Mucosa of rectum (tissue), 2 donors: ENCODE data around the gene NRXN3.

Experiments
- H3K27ac ChIP-seq, 2 donors: one replicate each; pipeline ENCODE4 v1.7.0; 2013; ENCODE audit warnings: inconsistent platforms in 2 of 2, low read depth in 2 of 2, low read length in 2 of 2
- H3K27me3 ChIP-seq, 2 donors: one replicate each; pipeline ENCODE4 v1.7.0; 2013; ENCODE audit warnings: low read length in 2 of 2; ENCODE audit not compliant: control insufficient read depth in 2 of 2, insufficient read depth in 2 of 2
- H3K36me3 ChIP-seq, 2 donors: one replicate each; pipeline ENCODE4 v1.7.0; 2013; ENCODE audit warnings: low read length in 2 of 2; ENCODE audit not compliant: control insufficient read depth in 2 of 2, insufficient read depth in 2 of 2
- H3K4me1 ChIP-seq, 2 donors: one replicate each; pipeline ENCODE4 v1.7.0; 2013; ENCODE audit warnings: low read length in 2 of 2, mild to moderate bottlenecking in 1 of 2; ENCODE audit not compliant: control insufficient read depth in 2 of 2, insufficient read depth in 2 of 2
- H3K4me3 ChIP-seq, 2 donors: one replicate each; pipeline ENCODE4 v1.7.0; 2013; ENCODE audit warnings: low read length in 2 of 2
- H3K9ac ChIP-seq, 2 donors: one replicate each; pipeline ENCODE4 v1.7.0; 2013; ENCODE audit warnings: low read length in 2 of 2, low read depth in 1 of 2, mild to moderate bottlenecking in 1 of 2
- H3K9me3 ChIP-seq, 2 donors: one replicate each; pipeline ENCODE4 v1.7.0; 2013; ENCODE audit warnings: low read length in 2 of 2; ENCODE audit not compliant: control insufficient read depth in 2 of 2
- donor health status: healthy.
- donor health status: Normal muscosa, but diverticular disease.

NRXN3 gene

DNA sequence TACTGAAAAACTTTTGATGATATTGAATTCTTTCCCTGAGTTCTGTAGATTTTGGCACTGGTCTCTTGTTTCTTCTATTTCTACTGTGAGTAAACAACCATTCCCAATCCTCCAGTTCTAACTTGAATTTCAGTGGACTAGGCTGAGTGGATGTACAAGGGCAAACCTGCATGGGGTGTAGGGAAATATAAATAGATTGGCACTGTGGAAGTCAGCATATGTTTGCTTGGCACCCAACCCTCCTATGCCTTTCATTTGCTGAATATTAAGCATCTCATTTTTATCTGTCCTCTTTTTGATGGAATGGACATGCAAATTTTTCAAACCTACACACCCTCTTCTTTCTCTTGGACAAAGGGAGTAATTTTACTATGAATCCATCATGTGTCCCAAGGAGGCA lies 1212.9 kb downstream of the NRXN3 start:
- no peak overlapping the region for H3K4me3 ChIP-seq
- H3K27me3 ChIP-seq, result no peaks in the 10 kb centered on the region
- H3K36me3 ChIP-seq, result no peaks in the 10 kb centered on the region
- no peaks in the 10 kb centered on the region for H3K4me1 ChIP-seq
- no peak overlapping the region for H3K9ac ChIP-seq
- H3K9me3 ChIP-seq, result no peaks in the 10 kb centered on the region
- H3K27ac ChIP-seq, result no peak overlapping the region

DNA sequence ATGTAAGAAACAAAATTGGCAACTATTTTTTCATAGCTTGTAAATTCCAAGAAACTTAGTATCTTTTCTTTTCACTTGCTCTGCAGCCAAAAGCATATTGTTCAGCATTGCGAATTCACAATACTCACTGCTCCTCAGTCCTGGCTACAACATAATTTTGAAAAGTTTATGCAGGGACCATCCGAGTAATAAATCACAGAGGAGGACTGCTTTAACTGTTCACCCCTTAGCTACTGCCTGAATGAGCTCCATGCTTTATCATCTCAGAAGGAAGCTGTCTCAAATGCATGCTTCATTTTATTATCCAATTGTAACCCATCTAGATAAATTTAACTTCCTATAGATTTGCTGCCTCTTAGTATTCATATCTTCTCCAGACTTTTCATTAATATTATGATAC lies 1213.3 kb downstream of the NRXN3 start:
- H3K4me1 ChIP-seq, result no peaks in the 10 kb centered on the region
- H3K9ac ChIP-seq, result no peak overlapping the region
- H3K27me3 ChIP-seq, result no peaks in the 10 kb centered on the region
- H3K9me3 ChIP-seq, result no peaks in the 10 kb centered on the region
- no peak overlapping the region for H3K27ac ChIP-seq
- no peak overlapping the region for H3K4me3 ChIP-seq
- no peaks in the 10 kb centered on the region for H3K36me3 ChIP-seq

DNA sequence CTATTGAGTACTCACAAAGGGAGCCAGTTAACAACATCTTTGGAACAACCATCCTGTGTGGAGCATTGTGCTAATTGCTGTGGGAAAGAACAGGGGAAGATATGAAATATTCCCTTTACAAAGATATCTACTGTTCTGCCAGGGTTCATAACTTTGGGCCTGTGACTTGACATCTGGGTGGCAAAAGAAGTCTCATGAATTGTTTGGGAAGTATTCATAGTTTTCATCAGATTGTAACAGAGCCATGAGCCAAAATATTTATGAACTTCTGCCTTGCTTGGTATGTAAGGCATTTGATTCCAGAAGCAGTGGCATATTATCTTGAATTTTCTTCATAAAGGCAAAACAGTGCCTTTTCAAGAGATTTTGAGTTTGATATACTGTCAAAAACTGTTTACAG lies 1224.9 kb downstream of the NRXN3 start:
- Histone ChIP-seq H3K4me1 (no peaks in the 10 kb centered on the region), H3K9me3 (no peaks in the 10 kb centered on the region), H3K4me3 (no peak overlapping the region), H3K9ac (no peak overlapping the region), H3K27me3 (no peaks in the 10 kb centered on the region), H3K27ac (no peak overlapping the region), H3K36me3 (no peaks in the 10 kb centered on the region)

DNA sequence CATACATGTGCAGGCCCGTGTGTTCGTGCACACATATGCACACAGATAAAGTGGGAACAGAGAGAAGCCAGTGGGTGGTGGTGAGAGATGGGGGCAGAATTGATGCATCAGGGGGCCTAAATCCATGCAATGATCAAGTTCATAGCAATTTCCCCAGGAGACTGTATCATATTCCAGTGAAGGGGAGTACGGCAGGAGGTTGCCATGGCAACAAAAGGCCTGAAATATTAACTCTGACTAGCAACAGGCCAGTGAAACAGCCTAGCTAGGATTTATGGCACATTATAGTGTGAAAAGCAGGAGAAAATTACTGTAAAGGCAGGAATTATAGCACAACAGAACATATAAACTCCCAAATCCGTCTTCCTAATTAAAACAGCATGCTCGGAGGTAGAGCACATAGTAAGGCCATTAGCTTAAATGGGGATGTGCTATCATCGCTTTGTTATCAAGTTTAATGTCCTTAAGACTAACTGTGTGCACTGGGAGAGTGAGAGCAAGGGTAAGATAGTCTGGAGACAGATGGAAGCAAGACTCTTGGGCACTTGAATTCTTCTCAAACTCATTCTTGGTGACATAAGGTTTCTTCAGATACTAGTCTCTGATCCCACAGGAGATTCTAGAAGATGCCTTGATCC lies 1234.8 kb downstream of the NRXN3 start:
- Histone ChIP-seq H3K27ac (no peak overlapping the region), H3K9me3 (no peaks in the 10 kb centered on the region), H3K9ac (no peak overlapping the region), H3K27me3 (no peaks in the 10 kb centered on the region), H3K36me3 (no peaks in the 10 kb centered on the region), H3K4me1 (no peaks in the 10 kb centered on the region), H3K4me3 (no peak overlapping the region)

DNA sequence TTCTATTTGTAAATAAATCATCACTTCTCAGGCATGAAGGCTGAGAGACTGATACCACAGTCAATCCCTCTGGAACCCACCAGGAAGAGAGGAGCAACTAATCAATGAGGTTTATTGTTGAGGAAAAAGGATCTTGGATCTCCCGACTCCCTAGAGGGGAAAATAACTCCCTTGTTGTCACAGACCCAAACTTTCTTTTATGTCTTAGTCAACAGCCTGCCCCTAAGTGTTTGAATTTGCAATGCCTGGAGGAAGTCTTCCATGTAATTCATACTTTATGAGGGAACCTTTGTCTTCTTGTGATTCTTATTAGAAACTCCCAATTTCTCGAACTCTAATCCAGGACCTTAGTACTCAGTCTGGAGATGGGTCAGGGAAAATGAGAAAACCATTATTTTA lies 1235.3 kb downstream of the NRXN3 start:
- H3K9me3 ChIP-seq, result no peaks in the 10 kb centered on the region
- no peaks in the 10 kb centered on the region for H3K27me3 ChIP-seq

DNA sequence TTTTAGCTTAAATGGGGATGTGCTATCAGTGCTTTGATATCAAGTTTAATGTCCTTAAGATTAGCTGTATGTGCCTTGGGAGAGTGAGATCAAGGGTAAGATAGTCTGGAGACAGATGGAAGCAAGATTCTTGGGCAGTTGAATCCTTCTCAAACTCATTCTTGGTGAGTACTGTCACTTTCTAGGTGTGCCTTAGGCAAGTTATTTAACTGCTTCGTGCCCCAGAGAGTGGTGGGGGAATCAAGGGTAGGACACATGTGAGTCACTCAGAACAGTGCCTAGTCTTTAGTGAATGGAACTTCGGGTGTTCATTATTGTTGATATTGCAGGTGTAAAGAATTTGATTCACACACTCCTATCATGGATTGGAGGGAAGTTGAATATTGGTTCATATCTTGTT lies 1237.4 kb downstream of the NRXN3 start:
- H3K36me3 ChIP-seq, result no peaks in the 10 kb centered on the region
- no peaks in the 10 kb centered on the region for H3K9me3 ChIP-seq
- H3K4me3 ChIP-seq, result no peak overlapping the region
- H3K27ac ChIP-seq, result no peak overlapping the region
- no peaks in the 10 kb centered on the region for H3K27me3 ChIP-seq
- no peak overlapping the region for H3K9ac ChIP-seq
- H3K4me1 ChIP-seq, result no peaks in the 10 kb centered on the region

More for the DNA sequence above, 1235.3 kb downstream of the NRXN3 start:
- H3K27ac ChIP-seq, result no peak overlapping the region
- H3K4me1 ChIP-seq, result no peaks in the 10 kb centered on the region
- H3K9ac ChIP-seq, result no peak overlapping the region
- H3K36me3 ChIP-seq, result no peaks in the 10 kb centered on the region
- no peak overlapping the region for H3K4me3 ChIP-seq

DNA sequence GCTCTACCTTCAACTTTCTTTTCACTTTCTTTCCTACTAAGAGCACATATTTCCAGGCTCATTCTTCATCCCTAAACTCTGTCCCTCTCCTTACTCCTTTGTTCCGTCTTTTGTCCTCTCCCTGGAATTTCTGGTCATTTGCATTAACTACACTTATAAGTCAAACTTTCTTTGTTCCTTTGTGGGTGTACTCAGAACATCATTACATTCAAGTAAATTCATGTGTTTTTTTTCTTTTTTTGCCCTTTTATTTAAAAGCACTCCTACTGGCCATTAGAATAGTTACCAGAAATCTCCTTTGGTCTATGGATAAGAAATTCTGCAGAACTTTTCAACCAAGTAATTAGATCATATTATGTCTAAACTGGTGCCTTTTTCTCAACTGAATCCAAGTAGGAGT lies 1238.5 kb downstream of the NRXN3 start:
- no peaks in the 10 kb centered on the region for H3K27me3 ChIP-seq
- H3K4me1 ChIP-seq, result no peaks in the 10 kb centered on the region
- H3K27ac ChIP-seq, result no peak overlapping the region
- H3K9me3 ChIP-seq, result no peaks in the 10 kb centered on the region
- H3K4me3 ChIP-seq, result no peak overlapping the region
- no peak overlapping the region for H3K9ac ChIP-seq
- no peaks in the 10 kb centered on the region for H3K36me3 ChIP-seq

DNA sequence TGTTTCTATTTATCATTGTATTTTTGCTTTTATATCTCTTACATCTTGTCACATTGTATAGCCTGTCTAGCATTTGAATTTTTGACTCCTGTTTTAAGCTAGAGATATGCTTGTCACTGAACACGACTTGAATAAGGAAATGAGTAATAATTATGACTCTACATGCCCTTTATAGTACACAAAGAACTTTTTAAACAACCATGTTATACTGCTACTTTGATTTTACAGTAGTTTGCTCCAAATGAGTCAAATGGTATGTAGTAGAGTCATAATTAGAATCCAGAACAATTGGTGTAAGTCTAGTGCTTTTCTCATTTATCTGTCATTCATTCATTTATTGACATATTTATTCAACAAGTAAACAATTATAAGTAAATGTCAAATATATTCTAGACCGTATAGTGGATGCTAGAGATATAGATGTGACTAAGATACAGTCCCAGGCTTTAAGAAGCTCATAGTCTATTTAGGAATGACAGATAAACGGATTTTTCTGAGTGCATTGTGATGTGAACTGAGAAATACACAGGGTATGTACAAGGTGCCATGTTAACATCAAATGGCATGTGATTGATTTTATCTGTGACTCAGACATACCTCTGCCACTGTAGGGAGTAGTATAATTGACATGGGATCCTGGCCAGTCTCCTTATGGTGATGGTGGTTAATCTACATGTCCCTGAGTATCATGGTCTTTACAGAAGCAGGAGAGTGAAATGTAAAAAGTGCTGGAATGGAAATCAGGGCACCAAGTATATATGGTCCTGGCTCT lies 1241.4 kb downstream of the NRXN3 start:
- no peak overlapping the region for H3K4me3 ChIP-seq
- H3K36me3 ChIP-seq, result no peaks in the 10 kb centered on the region
- H3K27ac ChIP-seq, result no peak overlapping the region
- no peaks in the 10 kb centered on the region for H3K4me1 ChIP-seq
- H3K27me3 ChIP-seq, result no peaks in the 10 kb centered on the region
- no peak overlapping the region for H3K9ac ChIP-seq
- H3K9me3 ChIP-seq, result no peaks in the 10 kb centered on the region

DNA sequence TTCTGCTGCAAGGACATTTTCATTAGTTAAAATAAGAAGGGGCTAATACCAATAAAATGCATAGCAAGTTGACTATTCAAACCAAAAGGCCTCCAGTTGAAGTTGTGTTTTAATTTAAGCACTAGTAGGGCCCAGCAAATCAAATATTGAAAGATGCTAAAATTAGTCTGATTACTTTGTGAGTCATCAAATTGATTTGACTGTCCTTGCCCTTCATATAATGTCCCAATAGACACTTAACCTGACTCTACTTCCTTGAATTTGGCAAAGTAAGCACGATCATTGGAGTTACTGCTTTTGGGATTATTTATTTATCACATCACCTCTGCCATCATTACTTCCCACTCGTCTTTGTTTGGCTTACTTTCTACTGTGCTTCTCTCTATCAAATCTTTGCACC lies 1242.6 kb downstream of the NRXN3 start:
- Histone ChIP-seq H3K27me3 (no peaks in the 10 kb centered on the region), H3K9ac (no peak overlapping the region), H3K4me1 (no peaks in the 10 kb centered on the region), H3K9me3 (no peaks in the 10 kb centered on the region), H3K27ac (no peak overlapping the region), H3K36me3 (no peaks in the 10 kb centered on the region), H3K4me3 (no peak overlapping the region)

DNA sequence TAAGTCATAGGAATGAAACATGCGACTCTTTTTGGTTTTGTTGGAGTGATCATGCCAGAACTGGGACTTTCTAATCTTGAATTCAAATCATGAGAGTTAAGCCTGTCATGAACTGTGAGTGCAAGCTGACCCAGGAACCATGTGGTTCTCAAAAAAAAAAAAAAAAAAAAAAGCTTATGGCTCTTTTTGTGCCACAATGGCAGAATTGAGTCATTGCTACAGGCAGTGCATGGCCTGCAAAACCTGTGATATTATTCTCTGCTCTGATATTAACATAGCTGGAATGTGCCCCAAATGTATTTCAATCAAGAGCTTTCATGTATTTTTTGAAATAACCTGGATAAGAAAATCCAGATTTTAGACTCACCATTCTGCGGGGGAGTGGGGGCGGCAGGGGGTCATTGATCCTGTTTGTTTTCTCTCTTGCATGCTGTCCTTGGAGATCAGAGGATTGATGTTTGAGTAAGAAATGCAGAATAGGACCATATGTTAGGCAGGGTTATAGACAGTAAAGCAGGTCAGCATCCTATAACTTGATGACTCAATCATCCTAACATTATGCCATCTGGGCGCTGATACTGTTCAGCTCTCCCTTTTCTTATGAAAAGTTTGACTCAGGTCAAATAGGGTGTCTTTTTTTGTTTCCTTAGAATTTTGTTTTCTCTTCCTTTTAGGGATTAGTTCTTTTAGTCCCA lies 1243.7 kb downstream of the NRXN3 start:
- H3K27me3 ChIP-seq, result no peaks in the 10 kb centered on the region
- no peaks in the 10 kb centered on the region for H3K9me3 ChIP-seq
- H3K4me3 ChIP-seq, result no peak overlapping the region
- no peak overlapping the region for H3K9ac ChIP-seq
- H3K36me3 ChIP-seq, result no peaks in the 10 kb centered on the region
- H3K27ac ChIP-seq, result no peak overlapping the region
- no peaks in the 10 kb centered on the region for H3K4me1 ChIP-seq
